ENCODE measurements around the gene ADGRB2.

The ADGRB2 gene

GRCh38 chr1:31782421-31783410 is 18.6 kb upstream of the ADGRB2 start:
- DNase-seq = no peak

DNA sequence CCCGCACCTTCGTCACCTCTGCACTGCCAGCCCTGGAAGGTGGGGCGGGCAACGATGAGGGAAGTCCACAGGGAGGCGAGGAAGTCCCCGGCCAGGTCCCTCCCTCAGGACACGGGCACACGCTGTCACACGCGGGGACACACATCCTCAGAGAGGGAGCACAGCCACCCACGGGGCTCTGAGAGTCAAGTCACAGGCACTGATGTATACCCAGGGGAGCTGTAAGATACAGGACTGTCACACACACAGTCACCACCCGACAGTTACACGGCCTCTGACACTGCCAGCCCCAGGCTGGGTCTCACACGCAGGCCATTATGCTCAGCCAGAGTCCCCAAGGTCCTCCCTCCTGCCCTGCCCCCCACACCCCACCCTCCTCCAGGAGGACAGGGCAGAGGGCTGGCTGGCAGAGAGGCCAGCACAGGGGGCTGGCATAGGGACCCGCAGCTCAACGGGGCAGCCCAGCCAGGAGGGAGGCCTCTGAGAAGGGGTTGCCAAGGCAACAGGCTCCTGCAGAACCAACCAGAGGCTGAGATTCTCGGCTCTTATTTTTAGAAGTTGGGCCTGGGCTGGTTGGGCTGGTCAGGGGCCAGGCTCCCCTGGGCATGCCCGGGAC is 17.7 kb upstream of the ADGRB2 start:
- DNase-seq = no peak

DNA sequence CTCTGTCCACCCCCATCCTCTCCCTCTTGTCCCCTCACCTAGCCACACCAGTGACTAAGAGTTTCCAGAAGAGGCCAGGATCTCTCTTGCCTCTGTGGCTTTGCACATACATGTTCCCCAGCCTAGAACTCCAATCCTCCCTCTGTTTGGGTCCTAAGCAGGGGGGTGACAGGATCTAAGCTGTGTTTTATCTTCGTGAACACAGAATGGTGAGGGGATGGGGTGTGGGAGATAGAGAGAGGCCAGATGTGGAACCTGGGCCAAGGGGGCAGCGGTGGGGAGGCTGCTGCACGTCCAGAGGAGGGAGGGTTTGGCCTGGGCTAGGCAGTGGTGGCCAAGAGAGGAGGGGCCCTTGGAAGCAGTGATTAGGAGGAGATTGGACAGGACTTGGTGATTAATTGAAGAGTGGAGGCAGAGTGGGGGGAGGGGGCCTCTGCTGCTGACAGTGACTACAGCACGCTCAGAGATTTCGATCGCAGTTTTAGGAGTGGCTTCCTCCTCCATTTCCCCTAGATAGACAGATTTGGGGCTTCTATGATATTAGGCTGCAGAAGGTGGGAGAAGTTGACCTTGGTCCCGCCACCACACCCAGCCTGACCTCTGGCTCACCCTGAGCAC is 17.1 kb upstream of the ADGRB2 start:
- no peak for DNase-seq

- no peak for DNase-seq
Observed at GRCh38 chr1:31780632-31781031, 16.5 kb upstream of the ADGRB2 start.

- no peak for DNase-seq
Observed at GRCh38 chr1:31779687-31780086, 15.5 kb upstream of the ADGRB2 start.

GRCh38 chr1:31778763-31779488 is 14.8 kb upstream of the ADGRB2 start:
- no peak for DNase-seq

GRCh38 chr1:31776516-31776915 is 12.4 kb upstream of the ADGRB2 start:
- no peak for DNase-seq

- DNase-seq = no peak
Observed at GRCh38 chr1:31776032-31776431, 11.9 kb upstream of the ADGRB2 start.

GRCh38 chr1:31775210-31775999 is 11.3 kb upstream of the ADGRB2 start:
- no peak for DNase-seq

DNA sequence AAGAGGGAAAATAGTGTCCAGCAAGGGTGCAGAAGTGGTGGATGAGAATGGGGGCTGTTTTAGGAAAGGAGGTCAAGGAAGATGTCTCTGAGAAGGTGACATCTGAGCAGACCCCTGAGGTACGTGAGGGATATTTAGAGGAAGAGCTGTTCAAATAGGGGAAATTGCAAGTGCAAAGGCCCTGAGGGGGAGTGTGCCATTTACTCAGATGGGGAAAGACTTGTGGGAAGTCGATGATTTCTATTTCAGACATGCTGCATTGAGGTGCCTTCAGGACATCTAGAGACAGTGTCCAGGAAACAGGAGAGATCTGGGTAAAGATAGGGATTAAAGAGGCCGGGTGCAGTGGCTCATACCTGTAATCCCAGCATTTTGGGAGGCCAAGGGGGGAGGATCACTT is 10.4 kb upstream of the ADGRB2 start:
- DNase-seq = no peak

DNA sequence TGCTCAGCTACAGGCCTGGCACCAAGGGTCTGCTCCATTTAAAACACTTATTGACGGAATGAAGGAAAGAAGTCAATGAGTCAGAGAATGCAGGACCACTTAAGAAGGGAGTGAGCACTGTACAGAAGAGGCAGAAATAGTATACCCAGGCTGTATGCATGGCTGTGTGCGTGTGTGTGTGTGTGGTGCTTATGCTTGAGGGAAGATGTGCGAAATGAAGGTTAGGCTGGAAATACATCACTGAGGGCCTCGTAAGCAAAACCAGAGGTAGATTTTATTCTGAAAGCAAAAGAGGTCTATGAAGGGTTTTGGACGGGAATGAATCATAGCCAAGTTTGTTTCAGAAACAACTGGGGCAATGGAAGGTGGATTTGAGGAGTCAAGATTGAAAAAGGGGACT is 9.7 kb upstream of the ADGRB2 start:
- DNase-seq = no peak

GRCh38 chr1:31772669-31773248 is 8.6 kb upstream of the ADGRB2 start:
- no peak for DNase-seq

DNA sequence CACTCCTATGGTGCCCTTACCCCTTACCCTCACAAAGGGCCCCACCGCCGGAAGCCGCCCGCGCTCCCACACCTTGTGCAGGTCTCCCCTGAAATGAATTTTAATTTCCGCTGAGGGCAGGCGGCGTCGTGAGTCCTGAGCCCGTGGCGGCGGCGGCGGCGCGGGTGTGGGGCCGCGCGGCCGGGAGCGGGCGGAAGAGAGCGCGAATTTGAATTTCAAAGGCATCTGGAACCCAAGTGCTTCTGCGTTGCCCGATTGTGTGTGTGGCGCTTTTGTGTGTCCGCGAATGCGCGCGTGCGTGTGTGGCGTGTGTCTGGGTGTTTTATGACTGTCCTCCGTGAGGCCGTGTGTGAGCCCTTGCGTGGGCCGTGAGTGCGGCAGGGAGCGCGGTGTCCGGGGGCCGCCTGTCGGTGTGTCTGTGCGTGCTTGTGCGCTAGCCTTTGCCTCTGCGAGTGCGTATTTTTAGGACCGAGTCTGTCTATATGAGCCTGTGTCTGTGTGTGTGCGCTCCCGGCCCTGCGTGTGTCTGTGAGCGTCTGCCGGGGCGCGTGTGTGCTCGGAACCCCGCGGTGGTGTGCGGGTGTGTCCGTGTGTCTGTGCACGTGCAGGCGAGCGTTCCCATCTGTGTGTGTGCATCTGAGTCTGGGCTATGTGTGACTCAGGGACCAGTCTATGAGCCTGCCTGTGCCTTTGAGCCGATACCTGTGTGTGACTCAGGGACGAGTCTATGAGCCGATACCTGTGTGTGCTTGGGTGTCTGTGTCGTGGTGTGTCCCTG is 7.9 kb upstream of the ADGRB2 start:
- DNase-seq = no peak

DNA sequence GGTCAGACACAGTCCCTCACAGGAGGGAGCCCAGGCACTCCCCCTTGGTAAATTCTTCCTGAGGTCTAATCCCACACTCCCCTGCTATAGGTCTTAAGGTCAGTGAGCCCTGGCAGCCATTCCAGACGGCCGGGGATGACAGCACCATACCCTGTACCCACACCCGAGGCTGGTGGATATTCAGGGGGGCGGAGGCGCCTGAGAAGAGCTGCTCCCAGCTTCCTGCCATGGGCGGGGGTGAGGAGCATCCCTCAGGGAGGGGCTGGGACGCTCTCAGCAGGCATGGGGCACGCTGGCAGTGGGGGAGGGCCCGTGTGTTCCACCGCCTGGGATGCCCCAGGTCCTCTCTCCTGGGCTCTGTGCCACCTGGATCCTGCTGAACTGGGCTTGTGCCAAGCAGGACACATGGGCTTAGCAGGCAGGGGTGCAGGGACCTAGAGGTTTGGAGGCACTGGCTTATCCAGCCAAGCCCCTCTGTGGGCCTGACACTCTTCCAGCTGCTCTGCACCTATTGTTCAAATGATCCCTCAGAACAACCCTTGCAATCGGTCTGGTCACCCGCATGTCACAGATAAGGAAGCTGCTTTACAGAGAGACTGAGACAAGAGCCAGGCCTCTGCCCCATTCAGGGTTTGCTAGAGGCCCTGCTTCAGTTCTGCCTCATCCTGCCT is 5.7 kb upstream of the ADGRB2 start:
- peak; percentile 80 for DNase-seq

GRCh38 chr1:31768939-31769704 is 5.0 kb upstream of the ADGRB2 start:
- peak; percentile 53 for DNase-seq

DNA sequence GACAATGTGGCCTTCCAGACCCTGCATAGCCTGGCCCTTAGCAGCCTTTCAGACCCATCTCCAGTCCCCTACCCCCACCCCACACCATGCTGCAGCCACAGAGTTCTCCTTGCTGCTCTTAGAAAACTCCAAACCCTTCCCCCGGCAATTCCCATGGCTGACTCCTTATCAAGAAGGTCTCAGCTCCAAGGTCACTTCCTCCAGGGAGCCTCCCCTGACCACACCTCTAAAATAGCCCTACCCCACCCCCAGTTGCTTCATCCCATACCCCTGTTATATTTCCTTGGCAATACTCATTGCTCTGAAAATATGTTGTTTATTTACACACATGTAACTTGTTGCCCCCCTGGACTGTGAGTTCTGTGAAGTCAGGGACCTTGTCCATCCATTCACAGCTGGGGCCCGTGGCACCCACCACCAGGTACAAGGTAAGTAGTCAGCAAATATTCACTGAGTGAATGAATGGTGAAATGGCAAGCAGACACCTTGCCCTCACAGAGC is 4.3 kb upstream of the ADGRB2 start:
- no peak for DNase-seq

DNA sequence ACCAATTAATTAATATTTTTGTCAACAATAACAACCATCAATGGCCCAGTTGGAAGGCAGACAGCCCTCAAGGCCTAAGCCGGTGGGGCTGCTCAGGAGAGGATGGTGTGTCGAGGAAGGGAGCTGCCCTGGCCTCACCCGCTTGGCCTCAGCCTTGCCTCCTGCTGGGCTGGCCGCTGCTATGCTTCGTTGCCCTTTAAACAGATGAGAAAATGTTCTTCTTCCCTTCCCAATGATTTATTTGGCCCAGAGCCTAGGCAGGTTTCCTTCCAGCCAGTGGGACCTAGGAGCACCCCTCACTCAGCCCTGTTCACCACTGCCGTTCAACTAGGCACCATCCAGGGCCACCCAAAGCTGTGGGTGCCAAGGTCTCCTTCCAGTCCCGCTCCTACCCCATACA is 3.1 kb upstream of the ADGRB2 start:
- no peak for DNase-seq

- DNase-seq = no peak
Observed at GRCh38 chr1:31765516-31765915, 1.4 kb upstream of the ADGRB2 start.

DNA sequence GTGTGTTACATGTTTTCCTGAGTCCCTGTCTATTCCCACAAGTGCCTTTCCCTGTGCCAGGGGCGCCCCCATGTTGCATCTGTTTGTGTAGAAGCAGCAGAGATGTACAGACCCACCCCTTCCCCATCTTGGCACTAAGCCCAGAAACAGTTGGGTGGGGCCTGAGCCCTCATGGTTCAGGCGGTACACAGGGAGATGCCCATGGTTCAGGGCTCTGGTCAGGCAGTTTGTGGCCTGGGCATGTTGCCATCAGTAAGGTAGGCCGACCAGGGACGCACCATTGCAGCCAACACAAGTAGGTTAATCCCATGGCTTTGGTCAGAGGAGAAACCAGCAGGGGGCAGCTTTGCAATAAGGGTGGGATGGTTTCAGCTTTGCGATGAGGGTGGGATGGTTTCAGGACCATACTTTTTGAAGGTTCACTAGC is 914 bp upstream of the ADGRB2 start:
- DNase-seq = peak; percentile 80

Measured in DMS153 (cell line).